NB4 (cell line): Measurements from ENCODE around the gene LHB.
"Not testable (repeated sequence)": the region's sequence is repeated elsewhere in the genome, so short reads cannot be mapped to it uniquely, and the experiment has no call there.

Source experiments
- DNase-seq: peaks from one replicate; pipeline ENCODE4 v3.0.0; 2010; ENCODE audit warnings: low read depth
- H3K4me3 ChIP-seq: one replicate; pipeline ENCODE4 v1.5.1; 2011; ENCODE audit warnings: mild to moderate bottlenecking, low read depth, low read length, moderate library complexity
- MYC ChIP-seq: IDR thresholded peaks from 2 replicates; pipeline ENCODE4 v1.6.1; 2011; ENCODE audit warnings: low read depth, low read length
- POLR2A ChIP-seq: IDR thresholded peaks from 2 replicates; pipeline ENCODE4 v1.6.1; 2011; ENCODE audit warnings: mild to moderate bottlenecking; ENCODE audit not compliant: insufficient read length; ENCODE audit errors: extremely low read depth
- TF ChIP-seq, protein P1 (sequence below): IDR thresholded peaks from 2 replicates; pipeline ENCODE4 v1.6.1; 2011; ENCODE audit warnings: low read depth, low read length
- TF ChIP-seq, protein P2 (sequence below): IDR thresholded peaks from one replicate; pipeline ENCODE4 v1.5.1; 2012; ENCODE audit warnings: low read depth, low read length

LHB gene

DNA sequence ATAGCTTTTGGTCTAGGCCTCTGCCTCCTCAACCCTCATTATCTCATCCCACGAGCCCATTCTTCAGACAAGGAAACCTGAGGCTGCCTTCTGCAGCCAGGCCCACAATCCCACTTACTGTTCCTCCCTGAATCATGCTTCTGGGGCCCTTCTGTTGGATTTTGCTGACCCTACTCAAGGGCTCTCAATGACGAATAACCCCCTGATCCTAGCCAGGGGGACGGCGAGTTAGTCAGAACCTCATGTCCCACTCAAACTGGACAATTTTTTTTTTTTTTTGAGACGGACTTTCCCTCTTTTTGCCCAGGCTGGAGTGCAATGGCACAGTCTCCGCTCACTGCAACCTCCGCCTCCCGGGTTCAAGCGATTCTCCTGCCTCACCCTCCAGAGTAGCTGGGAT is 5.2 kb upstream of the LHB start:
- no peak overlapping the region for H3K4me3 ChIP-seq
- no peak for DNase-seq
- TF ChIP-seq, protein P1, sequence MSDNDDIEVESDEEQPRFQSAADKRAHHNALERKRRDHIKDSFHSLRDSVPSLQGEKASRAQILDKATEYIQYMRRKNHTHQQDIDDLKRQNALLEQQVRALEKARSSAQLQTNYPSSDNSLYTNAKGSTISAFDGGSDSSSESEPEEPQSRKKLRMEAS, result no peak
- TF ChIP-seq, protein P2, sequence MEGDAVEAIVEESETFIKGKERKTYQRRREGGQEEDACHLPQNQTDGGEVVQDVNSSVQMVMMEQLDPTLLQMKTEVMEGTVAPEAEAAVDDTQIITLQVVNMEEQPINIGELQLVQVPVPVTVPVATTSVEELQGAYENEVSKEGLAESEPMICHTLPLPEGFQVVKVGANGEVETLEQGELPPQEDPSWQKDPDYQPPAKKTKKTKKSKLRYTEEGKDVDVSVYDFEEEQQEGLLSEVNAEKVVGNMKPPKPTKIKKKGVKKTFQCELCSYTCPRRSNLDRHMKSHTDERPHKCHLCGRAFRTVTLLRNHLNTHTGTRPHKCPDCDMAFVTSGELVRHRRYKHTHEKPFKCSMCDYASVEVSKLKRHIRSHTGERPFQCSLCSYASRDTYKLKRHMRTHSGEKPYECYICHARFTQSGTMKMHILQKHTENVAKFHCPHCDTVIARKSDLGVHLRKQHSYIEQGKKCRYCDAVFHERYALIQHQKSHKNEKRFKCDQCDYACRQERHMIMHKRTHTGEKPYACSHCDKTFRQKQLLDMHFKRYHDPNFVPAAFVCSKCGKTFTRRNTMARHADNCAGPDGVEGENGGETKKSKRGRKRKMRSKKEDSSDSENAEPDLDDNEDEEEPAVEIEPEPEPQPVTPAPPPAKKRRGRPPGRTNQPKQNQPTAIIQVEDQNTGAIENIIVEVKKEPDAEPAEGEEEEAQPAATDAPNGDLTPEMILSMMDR, result no peak
- TF ChIP-seq MYC (no peak), POLR2A (no peak)

DNA sequence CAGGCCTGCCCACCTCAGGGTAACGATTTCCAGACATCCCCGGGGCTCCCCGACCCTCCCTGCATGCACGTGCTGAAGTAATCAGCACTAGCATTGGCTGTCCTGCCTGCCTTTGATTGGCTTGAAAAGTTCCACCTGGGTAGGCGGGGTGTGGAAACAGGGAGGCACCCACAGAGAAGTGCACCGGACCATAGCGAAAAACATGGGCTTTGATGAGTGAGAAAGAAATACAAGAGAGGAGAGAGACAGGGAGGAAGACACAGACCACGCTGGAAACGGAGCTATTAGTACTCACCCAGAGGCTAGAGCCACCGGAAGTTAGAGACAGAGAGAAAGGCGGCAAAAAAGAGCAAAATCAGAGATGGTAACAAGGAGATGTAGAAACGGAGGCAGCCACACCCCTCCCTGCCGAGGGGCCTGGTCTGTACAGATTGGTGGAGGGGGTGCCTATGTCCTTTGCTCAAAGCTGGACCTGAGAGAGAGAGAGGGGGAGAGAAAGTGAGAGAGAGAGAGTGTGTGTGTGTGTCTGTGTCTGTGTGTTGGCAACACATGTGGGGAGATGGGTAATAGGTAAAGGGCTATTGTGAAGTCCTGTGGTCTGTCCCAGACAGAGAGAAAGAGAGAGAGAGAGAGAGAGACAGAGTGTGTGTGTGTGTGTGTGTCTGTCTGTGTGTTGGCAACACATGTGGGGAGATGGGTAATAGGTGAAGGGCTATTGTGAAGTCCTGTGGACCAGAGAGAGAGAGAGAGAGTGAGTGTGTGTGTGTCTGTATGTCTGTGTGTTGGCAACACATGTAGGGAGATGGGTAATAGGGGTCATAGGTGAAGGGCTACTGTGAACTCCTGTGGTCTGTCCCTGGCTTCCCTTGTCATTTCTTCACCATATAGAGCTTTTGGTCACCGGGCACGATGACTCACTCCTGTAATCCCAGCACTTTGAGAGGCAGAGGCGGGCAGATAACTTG is 4.3 kb upstream of the LHB start:
- peak; percentile 47 for DNase-seq
- TF ChIP-seq MYC (no peak), POLR2A (no peak)
- TF ChIP-seq, protein P1, result no peak
- TF ChIP-seq, protein P2, result no peak

DNA sequence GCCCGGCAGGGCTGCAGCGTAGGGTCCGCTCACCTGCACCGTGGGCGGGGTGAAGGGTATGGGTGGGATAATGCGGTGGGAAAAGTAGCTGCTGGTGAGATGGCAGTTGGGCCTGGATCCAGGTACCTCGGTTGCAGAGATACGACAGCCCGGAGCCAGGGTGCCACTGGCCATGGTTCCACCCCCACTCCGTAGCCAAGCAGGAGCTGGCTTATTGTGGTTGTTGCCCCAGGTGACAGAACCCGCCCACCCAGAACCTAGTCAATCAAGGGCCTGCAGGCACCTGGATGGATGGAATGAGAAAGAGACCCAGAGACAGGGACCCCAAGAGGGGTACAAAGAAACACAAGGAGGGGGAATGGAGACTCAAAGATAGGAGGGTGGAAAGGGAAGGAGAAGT is 3.5 kb upstream of the LHB start:
- TF ChIP-seq, protein P2, result no peak
- TF ChIP-seq MYC (no peak), POLR2A (no peak)
- TF ChIP-seq, protein P1, result no peak
- no peak overlapping the region for H3K4me3 ChIP-seq
- DNase-seq, result no peak

More for the DNA sequence above, 4.3 kb upstream of the LHB start:
- H3K4me3 ChIP-seq, result no peak overlapping the region

DNA sequence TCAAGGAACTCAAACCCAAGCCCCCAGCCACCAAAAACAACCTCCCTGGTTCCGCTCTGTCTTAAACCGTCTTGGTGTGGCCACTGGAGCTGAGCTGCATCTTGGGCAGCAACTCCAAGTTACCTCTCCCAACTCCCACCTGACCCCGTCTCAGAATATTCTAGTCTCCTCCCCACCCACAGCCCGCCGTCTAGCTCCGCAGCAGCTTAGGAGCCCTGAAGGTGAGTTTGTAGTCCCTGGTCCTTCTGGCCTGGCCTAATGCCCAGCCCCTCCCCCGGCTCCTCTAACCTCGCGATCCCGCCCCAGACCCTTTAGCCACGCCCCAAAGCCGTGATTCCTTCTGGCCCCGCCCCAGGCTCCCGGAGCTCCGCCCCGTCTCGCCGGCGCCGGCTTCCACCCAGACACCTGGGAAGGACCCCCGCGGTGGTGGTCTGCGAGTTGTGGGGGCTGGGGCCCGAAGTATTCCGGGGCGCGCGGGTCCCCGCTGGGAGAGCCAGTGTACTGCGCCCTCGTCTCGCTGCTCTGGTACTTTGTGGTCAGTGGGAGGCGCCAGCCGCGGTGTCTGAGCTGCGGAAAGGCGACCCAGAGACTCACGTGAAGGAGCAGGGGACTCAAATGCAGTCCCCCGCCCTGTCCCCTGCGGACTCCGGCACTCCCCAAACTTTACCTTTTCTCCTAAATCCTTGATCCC is 2.5 kb upstream of the LHB start:
- TF ChIP-seq, protein P2, result no peak
- TF ChIP-seq POLR2A, result no peak
- TF ChIP-seq MYC, result no peak
- TF ChIP-seq, protein P1, result no peak
- DNase-seq, result peak; percentile 46
- H3K4me3 ChIP-seq, result no peak overlapping the region

DNA sequence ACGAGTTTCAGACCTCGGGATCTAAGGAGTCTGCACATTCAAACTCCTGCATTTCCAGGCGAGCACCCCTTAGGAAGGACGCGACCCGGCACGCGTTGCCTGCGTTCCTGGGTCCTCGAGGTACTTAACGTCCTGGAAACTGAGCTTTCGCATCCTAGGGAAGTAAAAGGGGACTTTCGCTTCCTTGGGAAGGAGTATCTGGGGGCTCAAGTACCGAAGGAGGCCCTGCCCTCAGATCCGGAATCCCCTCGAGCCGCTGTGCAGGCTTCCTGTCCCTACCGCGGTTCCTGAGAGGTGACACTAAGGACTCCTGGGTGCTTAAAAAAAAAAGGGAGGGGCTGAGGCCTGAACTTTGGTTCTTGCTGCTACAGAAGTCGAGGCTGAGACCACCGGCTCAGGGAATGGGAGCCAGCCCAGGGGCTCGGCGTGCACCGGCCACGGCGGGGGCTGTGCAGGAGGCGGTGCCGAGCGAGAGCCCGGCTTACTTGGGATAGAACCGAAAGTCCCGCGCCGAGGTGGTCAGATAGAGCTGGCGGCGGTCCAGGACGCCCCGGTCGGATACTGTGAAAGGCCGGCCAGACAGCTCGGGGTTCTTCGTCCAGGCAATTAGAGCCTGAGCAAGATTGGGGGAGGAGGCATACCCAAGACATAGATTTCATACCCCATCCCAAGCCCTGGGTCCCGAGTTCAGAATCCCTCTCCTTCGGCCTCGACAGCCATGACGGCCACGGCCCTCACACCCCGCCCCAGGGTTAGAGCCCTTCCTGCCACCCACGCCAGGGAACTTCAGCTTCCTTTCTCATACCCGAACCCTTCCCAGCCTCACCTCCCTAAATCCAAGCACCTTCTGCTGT is 1.7 kb upstream of the LHB start:
- DNase-seq, H3K4me3 ChIP-seq: not testable (repeated sequence)
